Left ventricle myocardium inferior (tissue), 1 donor: Measurements from ENCODE around the gene NPBWR2. TPM values are rescaled to one million over a fixed set of nuclear protein-coding genes. Genes with fewer than 3 reads are reported as not detected.

Source experiments
- DNase-seq: peaks from one replicate; pipeline ENCODE4 v3.0.0-alpha.2; 2020
- H3K27ac ChIP-seq: fragments of 200-600 bp; replicated peaks from 2 replicates; pipeline ENCODE4 v1.8.0; 2021
- H3K27me3 ChIP-seq: fragments of 200-600 bp; 2 replicates; pipeline ENCODE4 v1.8.0; 2021; ENCODE audit warnings: low read depth
- H3K36me3 ChIP-seq: fragments of 200-600 bp; 2 replicates; pipeline ENCODE4 v1.8.0; 2021
- H3K4me1 ChIP-seq: fragments of 200-600 bp; 2 replicates; pipeline ENCODE4 v1.8.0; 2021
- H3K4me3 ChIP-seq: fragments of 200-600 bp; 2 replicates; pipeline ENCODE4 v1.8.0; 2021; ENCODE audit warnings: mild to moderate bottlenecking, moderate library complexity
- H3K9me3 ChIP-seq: fragments of 200-600 bp; replicated peaks from 2 replicates; pipeline ENCODE4 v1.8.0; 2021
- CTCF ChIP-seq: fragments of 200-600 bp; IDR thresholded peaks from 2 replicates; pipeline ENCODE4 v1.8.0; 2021; ENCODE audit warnings: antibody characterized with exemption, mild to moderate bottlenecking, borderline replicate concordance
- intact Hi-C: fragments of 100-400 bp; cut with micrococcal nuclease; formaldehyde crosslinking; loops from one replicate; pipeline ENCODE4 v1.11.0; 2022
- total RNA-seq: library from RNA; stranded (reverse); fragmentation: NEBNext Ultra II Directional; extraction: Animal tissue kit (Norgen Biotek cat#: 25700); gene quantifications from one replicate; pipeline ENCODE4 v1.2.1, GENCODE V29; 2021
- donor health status: DM: no; HTN: yes; CAD: no; lungs with severe emphysema.

The NPBWR2 gene
- total RNA-seq, 1 donor from 2014 or later: not detected

- no peak for TF ChIP-seq CTCF
- intact Hi-C loops: no loop called here
- no peak for DNase-seq
- Histone ChIP-seq H3K36me3 (no peaks in the 10 kb centered on the region), H3K4me3 (peak overlapping the region; percentile 98), H3K27ac (peak overlapping the region; percentile 91), H3K9me3 (no peaks in the 10 kb centered on the region), H3K4me1 (peaks cover 34% of the 10 kb centered on the region), H3K27me3 (no peaks in the 10 kb centered on the region)
Observed at GRCh38 chr20:64063389-64064144, 43.8 kb downstream of the NPBWR2 start.

DNA sequence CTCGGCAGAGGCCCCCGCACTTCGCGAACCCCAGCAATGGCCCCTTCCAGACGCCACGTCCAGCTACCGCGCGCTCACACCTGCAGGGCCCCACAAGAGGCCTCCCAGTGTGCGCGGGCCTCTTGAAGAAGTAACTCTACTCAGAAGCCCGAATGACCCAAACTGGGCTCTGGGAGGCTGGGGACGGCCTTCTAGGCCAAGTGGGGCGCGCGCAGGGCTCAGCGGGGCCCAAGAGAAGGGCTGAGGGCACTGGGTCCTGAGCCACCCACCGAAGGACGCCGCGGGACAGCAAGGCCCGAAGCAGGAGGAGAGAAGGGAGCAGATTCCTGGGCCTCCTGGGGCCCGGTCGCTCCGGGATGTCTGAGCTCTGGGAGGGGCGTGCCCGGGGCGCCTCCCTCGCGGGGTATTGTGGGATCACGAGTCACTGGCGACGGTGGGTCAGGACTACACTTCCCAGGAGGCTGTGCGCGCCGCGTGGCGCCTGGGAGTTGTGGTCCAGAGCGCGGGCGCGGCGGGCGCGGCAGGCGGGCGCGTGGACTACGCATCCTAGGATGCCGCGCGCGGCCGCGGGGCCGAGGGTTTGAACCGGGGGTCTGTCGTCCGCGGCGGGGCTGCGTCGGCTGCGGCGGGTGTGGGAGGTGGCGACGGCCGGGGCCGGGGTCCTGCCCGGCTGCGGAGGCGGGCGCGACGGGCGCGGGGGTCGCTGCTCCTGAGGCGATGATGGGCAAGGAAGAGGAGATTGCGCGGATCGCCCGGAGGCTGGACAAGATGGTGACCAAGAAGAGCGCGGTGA, 44.6 kb downstream of the NPBWR2 start, which contains the start of gene TCEA2:
Gene TCEA2 (plus strand): TSS at position 603 of the 793 bp plus-strand sequence. CDS start 115 bp downstream, at position 718.
- DNase-seq: peak; percentile 98
- H3K36me3 ChIP-seq: no peaks in the 10 kb centered on the region
- H3K27ac ChIP-seq: peak within 1 kb of the TSS; percentile 91
- intact Hi-C loops: no loop called here
- H3K4me3 ChIP-seq: peak within 1 kb of the TSS; percentile 98
- no peaks in the 10 kb centered on the region for H3K9me3 ChIP-seq
- H3K4me1 ChIP-seq: peaks cover 39% of the 10 kb centered on the region
- H3K27me3 ChIP-seq: no peaks in the 10 kb centered on the region
- TF ChIP-seq CTCF: no peak

GRCh38 chr20:64062276-64062595, 45.1 kb downstream of the NPBWR2 start:
- no peak for TF ChIP-seq CTCF
- H3K4me3 ChIP-seq: peak overlapping the region; percentile 98
- peaks cover 45% of the 10 kb centered on the region for H3K4me1 ChIP-seq
- intact Hi-C loops: no loop called here
- H3K36me3 ChIP-seq: no peaks in the 10 kb centered on the region
- DNase-seq: no peak
- H3K27ac ChIP-seq: peak overlapping the region; percentile 91
- peaks cover 4% of the 10 kb centered on the region for H3K27me3 ChIP-seq
- no peaks in the 10 kb centered on the region for H3K9me3 ChIP-seq

GRCh38 chr20:64058536-64058935, 48.8 kb downstream of the NPBWR2 start:
- intact Hi-C loops: no loop called here
- TF ChIP-seq CTCF: no peak
- no peak for DNase-seq
- H3K4me1 ChIP-seq: peaks cover 53% of the 10 kb centered on the region
- no peaks in the 10 kb centered on the region for H3K36me3 ChIP-seq
- H3K4me3 ChIP-seq: no peak overlapping the region
- no peak overlapping the region for H3K27ac ChIP-seq
- H3K27me3 ChIP-seq: peaks cover 41% of the 10 kb centered on the region
- H3K9me3 ChIP-seq: no peaks in the 10 kb centered on the region

- DNase-seq: peak; percentile 75
- Histone ChIP-seq H3K4me1 (peaks cover 55% of the 10 kb centered on the region), H3K9me3 (no peaks in the 10 kb centered on the region), H3K36me3 (no peaks in the 10 kb centered on the region), H3K27ac (peak overlapping the region; percentile 94), H3K27me3 (peaks cover 45% of the 10 kb centered on the region), H3K4me3 (peak overlapping the region; percentile 56)
- peak; percentile 89 for TF ChIP-seq CTCF
- intact Hi-C loops: no loop called here
Observed at GRCh38 chr20:64057628-64058498, 49.5 kb downstream of the NPBWR2 start.
